BJ (cell line): Measurements from ENCODE around the gene SLC27A6. TPM values are rescaled to one million over a fixed set of nuclear protein-coding genes. Genes with fewer than 3 reads are reported as not detected.

Experiments used
- CTCF ChIA-PET: fragments of 350-600 bp; formaldehyde crosslinking; extraction: SDS; loops from one replicate; lab custom pipeline; 2021; ENCODE audit warnings: antibody characterized with exemption, inconsistent platforms; lab: Yijun Ruan, JAX
- POLR2A ChIA-PET: fragments of 300-600 bp; sonication (Branson Sonifier 250); formaldehyde crosslinking; extraction: SDS; loops from one replicate; lab custom pipeline; 2021; ENCODE audit warnings: antibody characterized with exemption; lab: Charles Lee
- DNase-seq: peaks from one replicate; pipeline ENCODE4 v3.0.0-alpha.2; 2011; ENCODE audit warnings: low read depth
- H3K27me3 ChIP-seq: 2 replicates; pipeline ENCODE4 v1.6.0; 2011; ENCODE audit warnings: low read length; ENCODE audit not compliant: control insufficient read depth, insufficient read depth
- H3K36me3 ChIP-seq: 2 replicates; pipeline ENCODE4 v1.5.1; 2011; ENCODE audit warnings: low read length; ENCODE audit not compliant: control insufficient read depth, insufficient read depth
- H3K4me3 ChIP-seq: 2 replicates; pipeline ENCODE4 v1.5.1; 2011; ENCODE audit warnings: low read depth, mild to moderate bottlenecking, control low read depth, low read length
- polyA plus RNA-seq: library from polyadenylated mRNA; depleted of rRNA; stranded (reverse); fragments of >200 nt; gene quantifications from 2 replicates; pipeline ENCODE4 v1.2.3, GENCODE V29; 2011
- TF ChIP-seq, protein P1 (sequence below): IDR thresholded peaks from 2 replicates; pipeline ENCODE4 v1.5.1; 2011; ENCODE audit warnings: low read depth, mild to moderate bottlenecking, control low read depth, inconsistent platforms, low read length, moderate library complexity; ENCODE audit not compliant: insufficient read depth

Gene SLC27A6
- polyA plus RNA-seq, 1 experiment = 0.06 TPM

DNA sequence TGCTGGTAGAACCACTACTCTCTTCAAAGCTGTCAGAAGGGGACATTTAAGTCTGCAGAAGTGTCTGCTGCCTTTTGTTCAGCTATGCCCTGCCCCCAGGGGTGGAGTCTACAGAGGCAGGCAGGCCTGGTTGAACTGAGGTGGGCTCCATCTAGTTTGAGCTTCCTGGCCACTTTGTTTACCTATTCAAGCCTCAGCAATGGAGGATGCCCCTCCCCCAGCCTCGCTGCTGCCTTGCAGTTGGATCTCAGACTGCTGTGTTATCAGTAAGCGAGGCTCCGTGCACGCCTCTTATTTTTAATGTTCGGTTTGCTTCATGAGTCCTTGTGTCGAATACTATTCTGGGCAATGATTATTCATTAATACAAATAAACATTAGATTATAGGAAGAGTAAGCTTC, 3.1 kb upstream of the SLC27A6 start:
- no peak for DNase-seq
- no peaks in the 10 kb centered on the region; the same call in 1 of the 2 replicates for H3K27me3 ChIP-seq
- CTCF ChIA-PET = no interaction called here
- TF ChIP-seq, protein P1, sequence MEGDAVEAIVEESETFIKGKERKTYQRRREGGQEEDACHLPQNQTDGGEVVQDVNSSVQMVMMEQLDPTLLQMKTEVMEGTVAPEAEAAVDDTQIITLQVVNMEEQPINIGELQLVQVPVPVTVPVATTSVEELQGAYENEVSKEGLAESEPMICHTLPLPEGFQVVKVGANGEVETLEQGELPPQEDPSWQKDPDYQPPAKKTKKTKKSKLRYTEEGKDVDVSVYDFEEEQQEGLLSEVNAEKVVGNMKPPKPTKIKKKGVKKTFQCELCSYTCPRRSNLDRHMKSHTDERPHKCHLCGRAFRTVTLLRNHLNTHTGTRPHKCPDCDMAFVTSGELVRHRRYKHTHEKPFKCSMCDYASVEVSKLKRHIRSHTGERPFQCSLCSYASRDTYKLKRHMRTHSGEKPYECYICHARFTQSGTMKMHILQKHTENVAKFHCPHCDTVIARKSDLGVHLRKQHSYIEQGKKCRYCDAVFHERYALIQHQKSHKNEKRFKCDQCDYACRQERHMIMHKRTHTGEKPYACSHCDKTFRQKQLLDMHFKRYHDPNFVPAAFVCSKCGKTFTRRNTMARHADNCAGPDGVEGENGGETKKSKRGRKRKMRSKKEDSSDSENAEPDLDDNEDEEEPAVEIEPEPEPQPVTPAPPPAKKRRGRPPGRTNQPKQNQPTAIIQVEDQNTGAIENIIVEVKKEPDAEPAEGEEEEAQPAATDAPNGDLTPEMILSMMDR = no peak
- POLR2A ChIA-PET = no interaction called here
- H3K36me3 ChIP-seq = no peaks in the 10 kb centered on the region
- no peak overlapping the region for H3K4me3 ChIP-seq

DNA sequence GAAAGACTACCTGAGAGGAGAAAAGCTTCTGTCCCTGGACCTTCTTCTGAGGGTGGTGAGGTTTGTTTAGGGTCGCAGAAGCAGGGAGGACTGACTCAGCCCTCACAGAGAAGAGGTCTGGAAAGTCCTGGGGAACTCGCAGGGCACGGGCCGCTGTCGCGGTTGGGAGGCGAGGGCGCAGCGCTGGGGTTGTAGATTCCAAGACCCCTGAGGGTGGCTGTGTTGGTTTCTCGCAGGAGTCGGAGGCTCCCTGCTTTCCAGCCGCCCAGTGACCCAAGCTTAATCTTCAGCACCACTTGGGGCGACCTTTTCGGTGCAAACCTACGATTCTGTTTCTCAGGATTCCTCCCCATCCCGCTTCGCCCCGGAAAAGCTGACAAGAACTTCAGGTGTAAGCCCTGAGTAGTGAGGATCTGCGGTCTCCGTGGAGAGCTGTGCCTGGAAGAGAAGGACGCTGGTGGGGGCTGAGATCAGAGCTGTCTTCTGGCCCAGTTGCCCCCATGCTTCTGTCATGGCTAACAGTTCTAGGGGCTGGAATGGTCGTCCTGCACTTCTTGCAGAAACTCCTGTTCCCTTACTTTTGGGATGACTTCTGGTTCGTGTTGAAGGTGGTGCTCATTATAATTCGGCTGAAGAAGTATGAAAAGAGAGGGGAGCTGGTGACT, 482 bp downstream of the SLC27A6 start:
- ChIA-PET CTCF (no interaction called here), POLR2A (no interaction called here)
- H3K4me3 ChIP-seq = no peak overlapping the region; the same call in 1 of the 2 replicates

DNA sequence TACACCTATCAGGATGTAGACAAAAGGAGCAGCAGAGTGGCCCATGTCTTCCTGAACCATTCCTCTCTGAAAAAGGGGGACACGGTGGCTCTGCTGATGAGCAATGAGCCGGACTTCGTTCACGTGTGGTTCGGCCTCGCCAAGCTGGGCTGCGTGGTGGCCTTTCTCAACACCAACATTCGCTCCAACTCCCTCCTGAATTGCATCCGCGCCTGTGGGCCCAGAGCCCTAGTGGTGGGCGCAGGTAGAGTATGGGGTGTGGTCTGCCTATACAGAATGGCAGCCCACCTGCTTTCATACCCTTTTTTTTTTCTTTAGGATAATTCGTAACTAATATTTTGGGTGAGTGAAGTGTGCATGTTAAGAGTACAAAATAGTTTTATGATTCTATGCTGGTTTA, 1.1 kb downstream of the SLC27A6 start:
- no peaks in the 10 kb centered on the region; the same call in 1 of the 2 replicates for H3K27me3 ChIP-seq
- ChIA-PET POLR2A (no interaction called here), CTCF (no interaction called here)
- TF ChIP-seq, protein P1 = no peak
- DNase-seq = no peak
- no peak overlapping the region for H3K4me3 ChIP-seq
- no peaks in the 10 kb centered on the region for H3K36me3 ChIP-seq

More for the DNA sequence above, 482 bp downstream of the SLC27A6 start:
- H3K36me3 ChIP-seq = no peaks in the 10 kb centered on the region
- no peaks in the 10 kb centered on the region; the same call in 1 of the 2 replicates for H3K27me3 ChIP-seq
- TF ChIP-seq, protein P1 = no peak
- DNase-seq = no peak

DNA sequence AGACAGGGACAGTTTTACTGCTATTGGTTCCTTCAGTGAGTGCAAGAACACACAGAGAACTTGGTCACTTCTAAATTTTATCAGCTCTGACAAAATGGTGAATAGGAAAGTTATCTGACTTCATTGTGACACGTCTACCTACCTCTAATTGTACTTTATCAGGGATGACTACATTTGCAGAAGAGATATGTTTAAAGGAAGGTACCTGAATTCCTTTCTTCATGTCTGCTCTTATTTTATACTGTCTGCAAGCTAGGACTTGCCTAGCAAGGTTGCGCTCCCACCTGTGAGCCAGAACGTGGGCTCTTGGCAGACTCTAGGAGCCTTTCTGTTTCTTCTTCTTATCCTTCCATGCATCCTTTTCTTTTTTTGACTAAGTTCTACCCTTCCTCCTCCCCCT, 1.6 kb downstream of the SLC27A6 start:
- no peak for DNase-seq
- Histone ChIP-seq H3K4me3 (no peak overlapping the region), H3K36me3 (no peaks in the 10 kb centered on the region), H3K27me3 (no peaks in the 10 kb centered on the region; the same call in 1 of the 2 replicates)
- ChIA-PET CTCF (no interaction called here), POLR2A (no interaction called here)
- TF ChIP-seq, protein P1 = no peak

DNA sequence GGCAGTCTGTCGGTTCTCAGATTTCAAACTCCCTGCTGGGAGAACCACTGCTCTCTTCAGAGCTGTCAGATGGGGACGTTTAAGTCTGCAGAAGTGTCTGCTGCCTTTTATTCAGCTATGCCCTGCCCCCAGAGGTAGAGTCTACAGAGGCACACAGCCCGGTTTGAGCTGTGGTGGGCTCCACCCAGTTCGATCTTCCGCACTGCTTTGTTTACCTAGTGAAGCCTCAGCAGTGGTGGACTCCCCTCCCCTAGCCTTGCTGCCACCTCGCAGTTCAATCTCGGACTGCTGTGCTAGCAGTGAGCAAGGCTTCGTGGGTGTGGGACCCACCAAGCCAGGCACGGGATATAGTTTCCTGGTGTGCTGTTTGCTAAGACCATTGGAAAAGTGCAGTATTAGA, 8.0 kb downstream of the SLC27A6 start:
- no peaks in the 10 kb centered on the region for H3K36me3 ChIP-seq
- no peak for DNase-seq
- no peaks in the 10 kb centered on the region for H3K27me3 ChIP-seq
- CTCF ChIA-PET = interaction anchor here (1.3 kb wide), 1 partner anchor 10 kb away, joined by 3 read pairs; no protein-coding TSS in a partner anchor
- TF ChIP-seq, protein P1 = no peak
- POLR2A ChIA-PET = no interaction called here
- no peak overlapping the region for H3K4me3 ChIP-seq
